ENCODE results near the gene GAB4. TPM values are rescaled to one million over a fixed set of nuclear protein-coding genes. Genes with fewer than 3 reads are reported as not detected.
"Not testable (repeated sequence)": the region's sequence is repeated elsewhere in the genome, so short reads cannot be mapped to it uniquely, and the experiment has no call there.

GAB4 gene
- total RNA-seq, 1 experiment from 2014 or later, result not detected

- DNase-seq (ENCODE audit: low read depth), result no peak
Measured at GRCh38 chr22:16958475-16958874, 49.5 kb downstream of the GAB4 start.

- no peak for DNase-seq (ENCODE audit: low read depth)
Measured at GRCh38 chr22:16957781-16958180, 50.2 kb downstream of the GAB4 start.

GRCh38 chr22:16956290-16956689 lies 51.7 kb downstream of the GAB4 start:
- DNase-seq (ENCODE audit: low read depth), result no peak

GRCh38 chr22:16955678-16956210 lies 52.3 kb downstream of the GAB4 start:
- DNase-seq (ENCODE audit: low read depth), result no peak

DNA sequence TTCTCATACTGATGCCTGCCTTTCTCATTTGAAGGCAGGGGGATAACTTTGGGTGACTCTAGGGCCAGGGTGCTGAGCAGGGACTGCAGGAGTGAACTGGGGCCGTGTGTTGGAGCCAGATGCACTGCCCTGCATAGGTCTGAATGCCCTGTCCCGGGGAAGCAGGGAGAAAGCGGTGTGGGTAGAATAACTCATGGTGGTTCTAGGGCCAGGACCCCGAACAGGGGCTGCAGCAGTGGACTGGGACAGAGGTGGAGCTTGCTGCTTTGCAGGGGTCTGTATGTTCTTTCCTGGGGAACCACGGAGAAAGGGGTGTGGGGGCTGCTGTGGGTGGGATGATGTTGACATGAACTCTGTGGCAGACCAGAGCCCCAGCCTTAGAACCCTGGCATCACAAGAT lies 52.9 kb downstream of the GAB4 start:
- no peak for DNase-seq (ENCODE audit: low read depth)

DNA sequence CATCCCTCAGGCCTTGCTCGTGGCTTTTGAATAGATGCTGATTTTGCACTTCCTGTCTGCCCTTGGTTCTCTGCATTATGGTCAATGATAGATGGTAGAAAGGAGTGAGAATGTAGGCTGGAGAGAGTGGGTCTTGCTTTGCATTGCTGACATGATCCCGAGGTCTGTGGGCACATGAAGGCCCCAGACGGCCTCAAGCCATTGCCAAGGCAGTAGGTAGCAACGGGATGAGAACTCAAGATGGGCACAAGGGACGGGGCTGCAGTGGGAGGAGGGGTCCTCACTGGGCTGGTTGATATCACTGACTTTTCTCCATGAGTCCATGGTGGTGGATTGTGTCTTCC lies 54.0 kb downstream of the GAB4 start:
- no peak for DNase-seq (ENCODE audit: low read depth)

DNA sequence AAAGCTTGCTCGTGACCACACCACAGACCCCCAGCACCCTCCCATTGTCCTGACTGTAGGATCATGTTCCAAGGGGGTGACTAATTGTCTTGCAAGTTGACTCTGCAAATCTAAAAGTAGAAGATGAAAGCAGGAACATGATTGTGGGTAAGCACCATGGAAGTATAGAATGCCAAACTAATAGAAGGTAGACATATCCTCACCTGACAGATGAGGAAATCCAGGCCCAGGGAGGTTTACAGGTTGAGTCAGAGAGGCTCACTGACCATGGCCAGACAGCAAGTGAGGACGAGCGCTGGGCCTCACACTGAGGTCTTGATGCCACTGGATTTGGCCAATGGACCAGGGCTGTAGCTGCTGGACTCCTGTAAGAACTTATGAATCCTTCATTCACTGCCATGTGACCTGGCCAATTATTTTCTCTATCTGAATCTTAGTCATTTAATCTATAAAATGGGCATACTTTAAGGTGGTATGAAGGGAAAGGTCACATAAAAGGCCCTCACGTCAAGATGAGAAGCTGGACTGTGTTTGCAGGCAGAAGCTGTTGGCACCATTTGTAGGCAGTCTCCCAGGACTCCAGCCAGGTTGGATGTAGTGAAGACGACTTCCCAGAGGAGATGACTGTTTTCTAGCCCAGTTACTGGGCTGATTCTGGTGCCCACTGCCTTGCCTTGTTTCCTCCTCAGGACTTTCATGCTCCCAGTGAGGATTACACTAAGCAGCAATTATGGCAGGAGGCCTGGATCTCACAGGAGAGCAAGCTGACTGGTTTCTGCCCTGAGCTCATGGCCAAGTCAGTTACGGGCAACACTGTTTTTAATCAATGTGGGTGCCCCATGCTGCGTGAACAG lies 54.6 kb downstream of the GAB4 start:
- no peak for DNase-seq (ENCODE audit: low read depth)

- DNase-seq (ENCODE audit: low read depth), result peak; percentile 6
Measured at GRCh38 chr22:16949561-16949960, 58.5 kb downstream of the GAB4 start.

- no peak for DNase-seq (ENCODE audit: low read depth)
Measured at GRCh38 chr22:16937811-16938210, 70.2 kb downstream of the GAB4 start.

- not testable (repeated sequence) for DNase-seq (ENCODE audit: low read depth)
Measured at GRCh38 chr22:16937209-16937608, 70.8 kb downstream of the GAB4 start.

- no peak for DNase-seq (ENCODE audit: low read depth)
Measured at GRCh38 chr22:16936625-16937024, 71.4 kb downstream of the GAB4 start.

- DNase-seq (ENCODE audit: low read depth), result no peak
Measured at GRCh38 chr22:16935209-16935608, 72.8 kb downstream of the GAB4 start.

GRCh38 chr22:16933291-16934282 lies 74.4 kb downstream of the GAB4 start:
- no peak for DNase-seq (ENCODE audit: low read depth)

DNA sequence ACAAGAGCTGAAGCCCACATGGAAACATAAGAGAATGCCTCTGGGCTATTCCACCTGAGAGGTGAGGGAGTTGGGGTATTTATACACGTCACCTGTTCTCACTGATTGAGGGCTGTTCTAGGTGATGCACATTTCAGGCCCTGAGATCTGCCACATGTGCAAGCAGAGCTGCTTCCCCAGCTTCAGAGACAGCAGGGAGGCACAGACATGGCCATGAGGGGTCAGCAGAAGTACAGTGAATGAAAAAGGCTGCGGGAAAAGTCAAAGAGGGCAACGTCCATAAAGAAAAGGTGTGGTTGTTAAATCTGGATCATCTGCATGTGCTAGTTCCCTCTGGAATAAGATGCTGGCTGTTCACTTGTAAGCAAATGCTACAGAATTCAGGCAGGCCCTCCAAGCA lies 75.4 kb downstream of the GAB4 start:
- no peak for DNase-seq (ENCODE audit: low read depth)

GRCh38 chr22:16925407-16925966 lies 82.5 kb downstream of the GAB4 start:
- no peak for DNase-seq (ENCODE audit: low read depth)

- DNase-seq (ENCODE audit: low read depth), result no peak
Measured at GRCh38 chr22:16922706-16923105, 85.3 kb downstream of the GAB4 start.

DNA sequence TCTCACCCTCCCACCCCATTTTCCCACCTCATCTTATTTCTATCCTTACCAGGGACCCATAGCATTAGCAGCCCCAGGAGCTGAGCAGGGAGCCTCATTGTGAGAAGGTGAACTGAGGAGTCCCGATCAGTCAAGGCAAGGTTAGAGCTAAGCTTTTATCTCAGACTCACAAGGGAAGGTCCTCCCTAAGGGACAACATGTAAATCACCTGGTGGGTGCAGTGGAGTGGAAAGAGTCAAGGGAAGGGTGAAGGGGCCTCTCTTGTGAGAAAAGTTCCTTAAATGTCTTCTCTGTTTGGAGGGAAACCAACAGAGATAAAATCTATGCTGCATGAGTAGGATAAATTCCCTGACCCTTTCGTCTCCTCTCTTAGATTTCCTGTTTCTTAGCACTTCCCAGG lies 85.9 kb downstream of the GAB4 start:
- no peak for DNase-seq (ENCODE audit: low read depth)

DNA sequence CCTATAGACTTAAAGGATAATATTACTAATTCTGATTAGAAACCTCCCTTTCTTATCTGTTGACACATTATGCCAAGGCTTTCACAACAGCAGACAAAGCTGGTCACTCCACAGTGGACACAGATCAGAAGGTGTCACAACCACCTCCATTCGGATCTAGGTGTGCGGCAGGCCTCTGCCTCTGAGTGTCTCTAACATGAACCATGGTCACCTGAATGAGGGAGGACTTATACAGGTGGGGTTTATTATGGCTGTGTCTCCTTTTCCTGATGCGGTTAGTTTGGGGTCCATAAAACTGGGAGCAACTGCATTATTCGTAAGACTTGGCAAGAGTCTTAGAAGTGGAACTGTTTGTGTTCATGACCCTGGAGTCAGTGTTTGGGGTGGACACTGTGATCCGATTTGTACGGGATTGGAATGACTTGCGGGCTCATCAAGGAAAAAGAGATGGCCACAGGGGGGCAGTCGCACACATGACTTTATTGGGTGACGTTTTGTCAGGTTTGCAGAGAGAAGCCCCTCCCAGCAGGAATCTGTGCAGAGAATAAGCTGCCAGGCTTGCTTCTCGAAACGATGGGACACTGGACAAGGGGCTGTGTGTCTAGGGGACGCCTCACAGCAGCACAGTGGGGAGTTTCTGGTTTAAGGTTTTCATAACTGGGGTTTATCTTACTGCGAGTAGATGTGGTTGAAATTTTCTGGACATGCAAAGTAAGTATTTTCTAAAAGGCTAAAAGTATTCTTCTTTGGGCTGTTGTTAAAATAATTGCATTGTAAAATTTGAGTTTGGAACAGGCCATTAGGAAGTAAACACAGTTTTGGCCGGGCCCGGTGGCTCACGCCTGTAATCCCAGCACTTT lies 90.6 kb downstream of the GAB4 start:
- DNase-seq (ENCODE audit: low read depth), result peak; percentile 34

GRCh38 chr22:16915701-16916100 lies 92.3 kb downstream of the GAB4 start:
- DNase-seq (ENCODE audit: low read depth), result peak; percentile 36

DNA sequence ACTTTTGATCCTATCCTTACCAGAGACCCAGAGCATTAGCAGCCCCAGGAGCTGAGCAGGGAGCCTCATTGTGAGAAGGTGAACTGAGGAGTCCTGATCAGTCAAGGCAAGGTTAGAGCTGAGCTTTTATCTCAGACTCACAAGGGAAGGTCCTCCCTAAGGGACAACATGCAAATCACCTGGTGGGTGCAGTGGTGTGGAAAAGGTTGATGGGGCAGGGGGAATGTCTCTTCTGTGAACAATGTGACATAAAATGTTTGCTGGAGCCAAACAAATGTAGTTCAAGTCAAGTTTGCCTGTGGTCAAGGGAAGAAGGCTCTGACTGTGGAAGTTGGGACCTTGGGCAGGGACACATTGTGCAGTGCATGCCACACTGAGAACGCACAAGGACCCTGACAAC lies 93.1 kb downstream of the GAB4 start:
- DNase-seq (ENCODE audit: low read depth), result not testable (repeated sequence)

- DNase-seq (ENCODE audit: low read depth), result no peak
Measured at GRCh38 chr22:16914006-16914405, 94.0 kb downstream of the GAB4 start.

Measured in M059J (cell line).